DOHH2 (cell line): ENCODE data around the gene BEND5.

Experiments
- H3F3A ChIP-seq: fragments of 200-600 bp; sonication (generic), shearing (Covaris generic); 2 replicates; pipeline ENCODE4 v1.6.0; 2016; ENCODE audit warnings: antibody characterized with exemption, mild to moderate bottlenecking; ENCODE audit not compliant: control insufficient read depth, insufficient read depth
- H3K27ac ChIP-seq: fragments of 200-600 bp; sonication (generic); 2 replicates; pipeline ENCODE4 v1.5.1; 2014; ENCODE audit warnings: low read depth, mild to moderate bottlenecking, low read length, moderate library complexity
- H3K27me3 ChIP-seq: fragments of 200-600 bp; sonication (generic); 2 replicates; pipeline ENCODE4 v1.6.1; 2014; ENCODE audit warnings: mild to moderate bottlenecking, low read length, mixed read lengths; ENCODE audit not compliant: control insufficient read depth
- H3K36me3 ChIP-seq: fragments of 200-600 bp; sonication (generic); 2 replicates; pipeline ENCODE4 v1.6.1; 2014; ENCODE audit warnings: mild to moderate bottlenecking, low read length, moderate library complexity, mixed read lengths; ENCODE audit not compliant: control insufficient read depth
- H3K4me1 ChIP-seq: fragments of 200-600 bp; sonication (generic); 2 replicates; pipeline ENCODE4 v1.6.1; 2014; ENCODE audit warnings: mild to moderate bottlenecking, low read length, mixed read lengths; ENCODE audit not compliant: control insufficient read depth
- H3K4me2 ChIP-seq: fragments of 200-600 bp; sonication (generic); 2 replicates; pipeline ENCODE4 v1.6.0; 2014; ENCODE audit warnings: mild to moderate bottlenecking, low read length, moderate library complexity
- H3K4me3 ChIP-seq: fragments of 200-600 bp; sonication (generic); 2 replicates; pipeline ENCODE4 v1.5.1; 2014; ENCODE audit warnings: mild to moderate bottlenecking, low read length, mixed read lengths
- H3K79me2 ChIP-seq: fragments of 200-600 bp; sonication (generic); 2 replicates; pipeline ENCODE4 v1.6.1; 2014; ENCODE audit warnings: mild to moderate bottlenecking, low read length, mixed read lengths; ENCODE audit not compliant: control insufficient read depth
- H3K9me2 ChIP-seq: fragments of 200-600 bp; sonication (generic); replicated peaks from 2 replicates; pipeline ENCODE4 v1.6.1; 2014; ENCODE audit warnings: mild to moderate bottlenecking, low read length, mixed read lengths; ENCODE audit not compliant: control insufficient read depth
- H3K9me3 ChIP-seq: fragments of 200-600 bp; sonication (generic); 2 replicates; pipeline ENCODE4 v1.6.1; 2014; ENCODE audit warnings: antibody characterized with exemption, low read length, mixed read lengths; ENCODE audit not compliant: control insufficient read depth, insufficient read depth
- H4K20me1 ChIP-seq: fragments of 200-600 bp; sonication (generic); 2 replicates; pipeline ENCODE4 v1.6.0; 2014; ENCODE audit warnings: low read depth, mild to moderate bottlenecking, antibody characterized with exemption, low read length, moderate library complexity; ENCODE audit not compliant: control insufficient read depth, insufficient read depth
- EZH2phosphoT487 ChIP-seq: fragments of 200-600 bp; sonication (generic); IDR thresholded peaks from 2 replicates; pipeline ENCODE4 v1.6.1; 2017; ENCODE audit warnings: borderline replicate concordance, mild to moderate bottlenecking, antibody characterized with exemption, low read length, moderate library complexity, mixed read lengths
- TF ChIP-seq, protein P1 (sequence below): fragments of 200-600 bp; sonication (generic); IDR thresholded peaks from one replicate; pipeline ENCODE4 v1.5.1; 2014; ENCODE audit warnings: antibody characterized with exemption, mild to moderate bottlenecking, low read depth, low read length; ENCODE audit not compliant: poor library complexity, severe bottlenecking

Gene BEND5

DNA sequence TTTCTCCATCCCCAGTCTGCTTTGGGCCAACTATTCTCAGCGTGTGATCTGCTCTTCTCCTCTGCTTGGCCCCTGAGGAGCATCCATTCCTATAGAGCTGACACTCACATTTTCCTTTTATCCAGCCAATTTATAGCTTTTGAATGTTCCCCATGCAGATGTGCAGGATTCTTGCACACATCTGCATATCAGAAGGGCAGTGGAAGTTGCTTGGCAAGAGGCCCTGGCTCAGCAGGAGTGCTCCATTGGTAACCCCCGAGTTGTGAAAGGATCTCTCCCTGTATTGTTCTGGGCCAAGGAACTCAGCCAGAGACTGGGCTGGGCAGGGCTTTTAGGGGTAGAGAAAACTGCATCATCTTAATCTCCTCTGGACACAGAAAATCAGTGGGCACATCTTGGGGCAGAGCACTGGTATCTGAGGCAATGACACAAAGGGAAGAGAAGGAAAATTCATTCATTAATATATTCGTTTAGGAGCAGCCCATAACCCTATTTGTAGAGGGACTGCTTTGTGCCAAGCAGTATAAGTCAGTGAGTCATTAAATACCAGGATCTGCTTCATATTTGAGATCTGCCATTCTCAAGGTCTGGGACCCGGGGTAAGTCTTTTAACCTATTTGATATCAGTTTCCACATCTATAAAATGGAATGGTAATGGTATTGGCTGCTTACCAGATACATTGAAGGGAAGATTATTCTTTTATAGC, 31.0 kb upstream of the BEND5 start:
- Histone ChIP-seq H3K36me3 (no peaks in the 10 kb centered on the region), H3K4me1 (no peaks in the 10 kb centered on the region), H3K27ac (no peak overlapping the region), H3K4me2 (no peak overlapping the region), H3K79me2 (no peaks in the 10 kb centered on the region), H3K4me3 (no peak overlapping the region), H3F3A (no peaks in the 10 kb centered on the region), H3K9me2 (no peaks in the 10 kb centered on the region), H3K27me3 (no peaks in the 10 kb centered on the region), H4K20me1 (no peaks in the 10 kb centered on the region), H3K9me3 (no peaks in the 10 kb centered on the region)
- TF ChIP-seq, protein P1, sequence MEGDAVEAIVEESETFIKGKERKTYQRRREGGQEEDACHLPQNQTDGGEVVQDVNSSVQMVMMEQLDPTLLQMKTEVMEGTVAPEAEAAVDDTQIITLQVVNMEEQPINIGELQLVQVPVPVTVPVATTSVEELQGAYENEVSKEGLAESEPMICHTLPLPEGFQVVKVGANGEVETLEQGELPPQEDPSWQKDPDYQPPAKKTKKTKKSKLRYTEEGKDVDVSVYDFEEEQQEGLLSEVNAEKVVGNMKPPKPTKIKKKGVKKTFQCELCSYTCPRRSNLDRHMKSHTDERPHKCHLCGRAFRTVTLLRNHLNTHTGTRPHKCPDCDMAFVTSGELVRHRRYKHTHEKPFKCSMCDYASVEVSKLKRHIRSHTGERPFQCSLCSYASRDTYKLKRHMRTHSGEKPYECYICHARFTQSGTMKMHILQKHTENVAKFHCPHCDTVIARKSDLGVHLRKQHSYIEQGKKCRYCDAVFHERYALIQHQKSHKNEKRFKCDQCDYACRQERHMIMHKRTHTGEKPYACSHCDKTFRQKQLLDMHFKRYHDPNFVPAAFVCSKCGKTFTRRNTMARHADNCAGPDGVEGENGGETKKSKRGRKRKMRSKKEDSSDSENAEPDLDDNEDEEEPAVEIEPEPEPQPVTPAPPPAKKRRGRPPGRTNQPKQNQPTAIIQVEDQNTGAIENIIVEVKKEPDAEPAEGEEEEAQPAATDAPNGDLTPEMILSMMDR = no peak
- TF ChIP-seq EZH2phosphoT487 = no peak

DNA sequence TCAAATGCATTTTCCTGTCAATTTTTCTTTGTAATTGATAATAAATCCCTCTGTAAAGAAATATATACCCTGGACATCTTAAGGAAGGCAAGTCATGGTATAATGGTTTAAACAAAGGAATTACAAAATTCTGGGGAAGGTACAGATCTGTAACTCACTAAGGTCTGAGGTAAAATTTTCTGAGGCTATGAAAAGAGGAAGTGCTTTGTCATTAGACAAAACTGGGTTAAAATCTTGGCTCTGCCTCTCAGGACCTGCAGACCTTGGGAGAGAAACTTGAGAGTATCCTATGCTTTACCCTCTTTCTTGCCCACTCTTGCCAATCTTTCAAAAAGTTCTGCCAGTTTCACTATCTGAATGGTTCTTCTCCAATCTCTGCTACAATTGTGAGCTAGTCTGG, 26.8 kb upstream of the BEND5 start:
- Histone ChIP-seq H3K4me3 (no peak overlapping the region), H3F3A (no peaks in the 10 kb centered on the region), H4K20me1 (no peaks in the 10 kb centered on the region), H3K79me2 (no peaks in the 10 kb centered on the region), H3K27ac (no peak overlapping the region), H3K4me2 (no peak overlapping the region), H3K9me2 (no peaks in the 10 kb centered on the region), H3K36me3 (no peaks in the 10 kb centered on the region), H3K4me1 (no peaks in the 10 kb centered on the region), H3K9me3 (no peaks in the 10 kb centered on the region), H3K27me3 (no peaks in the 10 kb centered on the region)
- TF ChIP-seq, protein P1 = no peak
- no peak for TF ChIP-seq EZH2phosphoT487

DNA sequence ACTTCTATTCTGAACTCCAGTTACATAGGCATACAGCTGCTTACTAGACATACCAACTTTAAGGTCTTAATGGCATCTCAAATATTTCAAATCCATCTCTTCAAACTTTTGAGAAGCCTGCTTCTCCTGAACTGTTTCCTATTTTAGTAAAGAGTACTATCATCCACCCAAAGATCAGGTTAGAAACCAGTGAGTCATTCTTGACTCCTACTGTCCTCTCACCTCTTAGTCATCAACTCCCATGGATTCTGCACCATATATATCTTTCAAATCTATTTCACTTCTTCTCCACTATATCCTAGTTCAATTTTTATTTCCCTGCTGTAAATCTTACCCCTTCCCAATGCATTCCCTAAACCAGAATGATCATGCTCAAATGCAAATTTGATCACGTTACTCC, 18.1 kb upstream of the BEND5 start:
- Histone ChIP-seq H3K4me2 (no peak overlapping the region), H3K79me2 (no peaks in the 10 kb centered on the region), H3K9me3 (no peaks in the 10 kb centered on the region), H3K27ac (no peak overlapping the region), H3K36me3 (no peaks in the 10 kb centered on the region), H3F3A (no peaks in the 10 kb centered on the region), H4K20me1 (no peaks in the 10 kb centered on the region), H3K4me1 (peaks cover 28% of the 10 kb centered on the region), H3K9me2 (no peaks in the 10 kb centered on the region), H3K27me3 (no peaks in the 10 kb centered on the region), H3K4me3 (no peak overlapping the region)
- no peak for TF ChIP-seq EZH2phosphoT487
- TF ChIP-seq, protein P1 = no peak
